Renal cortical epithelial cell (primary cell): ENCODE measurements around the gene HSPA5. TPM values are rescaled to one million over a fixed set of nuclear protein-coding genes. Genes with fewer than 3 reads are reported as not detected.
A peak's percentile ranks its signal among the peaks of the same experiment; 100 is the strongest.
"Not testable (repeated sequence)": the region's sequence is repeated elsewhere in the genome, so short reads cannot be mapped to it uniquely, and the experiment has no call there.

Experiments
- DNase-seq: peaks from one replicate; pipeline ENCODE4 v3.0.0-alpha.2; 2011; ENCODE audit warnings: low read depth
- total RNA-seq: library from RNA; depleted of rRNA; stranded (reverse); fragments of >200 nt; gene quantifications from 2 replicates; pipeline ENCODE4 v1.2.3, GENCODE V29; 2014

HSPA5 gene
- 123 and 354 TPM in 2 replicates for total RNA-seq

- peak; percentile 99 for DNase-seq
Observed at GRCh38 chr9:125241000-125241862, at the start of gene HSPA5. TSS of gene HSPA5 (minus strand) at chr9:125241343. CDS start at chr9:125241126, 217 bp downstream.

DNA sequence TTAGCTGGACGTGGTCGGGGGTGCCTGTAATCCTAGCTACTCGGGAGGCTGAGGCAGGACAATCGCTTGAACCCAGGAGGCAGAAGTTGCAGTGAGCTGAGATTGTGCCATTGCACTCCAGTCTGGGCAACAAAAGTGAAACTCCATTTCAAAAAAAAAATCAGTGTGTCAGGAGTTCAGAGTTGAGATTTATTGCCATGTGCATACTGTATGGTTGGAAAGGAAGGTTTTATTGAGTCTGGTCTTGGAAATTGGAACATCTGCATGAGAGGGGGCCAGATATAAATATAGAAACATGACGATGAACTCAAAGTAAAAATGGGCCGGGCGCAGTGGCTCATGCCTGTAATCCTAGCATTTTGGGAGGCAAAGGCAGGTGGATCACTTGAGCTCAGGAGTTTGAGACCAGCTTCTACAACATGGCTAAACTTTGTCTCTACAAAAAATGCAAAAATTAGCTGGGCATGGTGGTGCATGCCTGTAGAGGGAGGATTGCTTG, 45.8 kb upstream of the HSPA5 start:
- DNase-seq: not testable (repeated sequence)

GRCh38 chr9:125284855-125285254, 43.7 kb upstream of the HSPA5 start:
- no peak for DNase-seq

DNA sequence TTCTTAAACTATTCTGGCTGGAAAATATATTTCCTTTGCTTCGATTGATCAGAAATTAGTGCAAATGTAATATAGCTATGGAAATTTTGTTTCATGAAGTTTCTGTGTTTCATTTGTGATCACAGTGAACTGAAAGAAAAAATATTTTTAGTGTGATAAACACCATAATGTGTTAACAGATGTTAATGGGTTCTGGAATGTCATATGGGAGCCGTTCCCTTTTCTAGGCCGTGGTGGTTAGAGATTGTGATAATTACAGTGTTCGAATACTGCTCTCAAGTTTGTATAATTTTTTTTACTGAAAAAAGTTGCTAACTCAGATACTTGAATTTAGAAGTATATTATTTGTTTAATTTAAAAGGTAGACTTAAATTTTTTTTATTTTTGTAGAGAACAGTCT, 39.8 kb upstream of the HSPA5 start:
- DNase-seq: no peak

GRCh38 chr9:125277411-125277810, 36.3 kb upstream of the HSPA5 start:
- peak; percentile 63 for DNase-seq

DNA sequence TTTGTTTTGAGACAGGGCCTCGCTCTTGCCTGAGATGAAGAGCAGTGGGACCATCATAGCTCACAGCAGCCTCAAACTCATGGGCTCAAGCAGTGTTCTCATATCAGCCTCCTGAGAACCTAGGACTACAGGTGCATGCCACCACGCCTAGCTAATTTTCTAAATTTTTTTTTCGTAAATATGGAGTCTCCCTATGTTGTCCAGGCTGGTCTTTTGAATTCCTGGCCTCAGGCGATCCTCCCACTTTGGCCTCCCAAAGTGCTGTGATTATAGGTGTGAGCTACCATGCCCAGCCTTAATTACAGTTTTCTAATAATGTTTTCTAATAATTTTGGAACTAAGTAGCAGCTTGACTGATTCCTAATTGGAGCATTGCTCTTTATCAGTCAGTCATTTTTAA, 35.6 kb upstream of the HSPA5 start:
- no peak for DNase-seq

GRCh38 chr9:125272697-125273096, 31.6 kb upstream of the HSPA5 start:
- DNase-seq: peak; percentile 38

- no peak for DNase-seq
Observed at GRCh38 chr9:125271081-125271480, 29.9 kb upstream of the HSPA5 start.

GRCh38 chr9:125269014-125269397, 27.9 kb upstream of the HSPA5 start:
- no peak for DNase-seq

DNA sequence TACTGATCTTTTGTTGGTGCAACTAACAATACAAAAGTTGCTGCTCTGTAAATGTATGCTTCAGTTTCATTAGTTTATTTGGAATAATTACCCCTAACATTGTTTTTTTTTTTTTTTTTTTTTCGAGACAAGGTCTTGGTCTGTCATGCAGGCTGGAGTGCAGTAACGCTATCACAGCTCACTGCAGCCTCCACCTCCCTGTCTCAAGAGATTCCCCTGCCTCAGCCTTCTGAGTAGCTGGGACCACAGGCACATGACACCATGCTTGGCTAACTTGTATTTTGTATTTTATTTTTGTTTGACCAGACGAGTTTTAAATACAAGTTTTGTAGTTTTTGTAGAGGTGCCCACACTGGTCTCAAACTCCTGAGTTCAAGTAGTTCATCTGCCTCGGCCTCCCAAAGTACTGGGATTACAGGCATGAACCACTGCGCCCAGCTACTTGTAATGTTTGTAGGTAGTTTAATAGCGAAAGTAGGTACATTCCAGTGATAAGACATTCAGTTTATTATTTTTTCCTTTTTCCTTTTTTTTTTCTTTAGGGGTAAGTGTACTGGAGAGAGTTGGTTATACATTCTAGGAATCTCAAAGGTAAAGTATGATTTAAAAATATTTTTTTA, 27.4 kb upstream of the HSPA5 start:
- DNase-seq: no peak

DNA sequence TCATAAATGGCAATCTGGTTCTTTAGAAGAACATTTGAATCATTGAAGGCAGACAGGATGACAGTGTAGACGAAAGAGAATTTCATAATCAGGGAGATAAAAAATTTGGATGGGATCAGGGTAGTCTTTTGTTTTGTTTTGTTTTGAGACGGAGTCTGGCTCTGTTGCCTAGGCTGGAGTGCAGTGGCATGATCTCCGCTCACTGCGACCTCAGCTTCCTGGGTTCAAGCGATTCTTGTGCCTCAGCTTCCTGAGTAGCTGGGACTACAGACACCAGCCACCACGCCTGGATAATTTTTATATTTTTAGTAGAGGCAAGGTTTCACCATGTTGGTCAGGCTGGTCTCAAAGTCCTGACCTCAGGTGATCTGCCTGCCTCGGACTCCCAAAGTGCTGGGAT, 22.9 kb upstream of the HSPA5 start:
- not testable (repeated sequence) for DNase-seq

- no peak for DNase-seq
Observed at GRCh38 chr9:125262294-125262991, 21.3 kb upstream of the HSPA5 start.

- DNase-seq: peak; percentile 77
Observed at GRCh38 chr9:125261501-125262293, 20.6 kb upstream of the HSPA5 start, which contains the start of gene GAPVD1. TSS of gene GAPVD1 (plus strand) at chr9:125261826. CDS start at chr9:125298922, 37,096 bp downstream.

- DNase-seq: no peak
Observed at GRCh38 chr9:125260561-125260960, 19.4 kb upstream of the HSPA5 start.

DNA sequence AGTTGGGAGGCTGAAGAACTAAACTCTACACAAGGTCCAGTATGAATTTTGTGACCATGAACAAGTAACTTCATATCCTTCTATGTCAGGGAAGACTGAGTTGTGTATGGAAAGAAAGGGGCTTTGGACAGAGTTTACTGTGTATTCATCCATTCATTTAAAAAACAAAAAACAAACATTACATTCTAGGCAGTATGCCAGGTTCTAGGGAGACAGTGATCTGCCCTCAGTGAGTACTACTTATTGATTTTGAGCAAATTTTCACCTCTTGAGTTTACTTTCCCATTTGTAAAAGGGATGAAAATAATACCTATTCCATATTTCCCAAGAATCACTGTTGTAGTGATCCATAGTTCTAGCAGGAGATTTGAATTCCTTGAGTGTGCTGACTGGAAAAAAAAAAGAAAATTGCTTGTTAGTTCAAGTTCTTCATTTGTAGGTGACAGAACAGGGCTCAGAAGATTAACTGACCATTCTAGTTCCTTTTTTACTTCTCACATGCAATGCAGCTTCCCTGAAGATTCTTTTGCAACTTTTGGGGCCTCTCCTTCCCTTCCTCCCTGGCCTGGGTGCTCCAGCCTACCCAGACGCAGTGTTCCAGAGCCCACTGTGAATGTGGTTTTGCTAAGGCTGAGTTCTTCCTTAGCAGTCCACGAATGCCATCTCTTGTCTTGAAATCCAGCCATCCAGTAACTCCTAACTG, 17.8 kb upstream of the HSPA5 start:
- no peak for DNase-seq

- DNase-seq: no peak
Observed at GRCh38 chr9:125258160-125258785, 17.1 kb upstream of the HSPA5 start.

GRCh38 chr9:125255781-125256391, 14.7 kb upstream of the HSPA5 start:
- no peak for DNase-seq

GRCh38 chr9:125254231-125254630, 13.1 kb upstream of the HSPA5 start:
- no peak for DNase-seq

GRCh38 chr9:125246261-125246667, 5.1 kb upstream of the HSPA5 start:
- DNase-seq: no peak

DNA sequence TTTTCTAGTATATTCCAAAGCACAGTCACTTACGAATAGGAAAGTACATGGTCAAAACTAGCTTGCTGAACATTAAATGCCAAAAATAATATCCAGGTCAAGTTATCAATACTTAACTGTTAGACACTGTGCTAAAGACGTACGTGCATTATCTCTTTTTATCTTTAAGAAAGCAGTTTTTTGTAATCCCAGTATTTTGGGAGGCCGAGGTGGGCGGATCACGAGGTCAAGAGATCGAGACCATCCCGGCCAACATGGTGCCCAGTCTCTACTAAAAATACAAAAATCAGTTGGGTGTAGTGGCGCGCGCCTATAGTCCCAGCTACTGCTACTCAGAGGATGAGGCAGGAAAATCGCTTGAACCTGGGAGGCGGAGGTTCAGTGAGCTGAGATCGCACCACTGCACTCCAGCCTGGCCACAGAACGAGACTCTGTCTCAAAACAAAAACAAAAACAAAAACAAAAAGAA, 2.7 kb upstream of the HSPA5 start:
- no peak for DNase-seq
